ENCODE results near the gene RAMP1.

Gene RAMP1

DNA sequence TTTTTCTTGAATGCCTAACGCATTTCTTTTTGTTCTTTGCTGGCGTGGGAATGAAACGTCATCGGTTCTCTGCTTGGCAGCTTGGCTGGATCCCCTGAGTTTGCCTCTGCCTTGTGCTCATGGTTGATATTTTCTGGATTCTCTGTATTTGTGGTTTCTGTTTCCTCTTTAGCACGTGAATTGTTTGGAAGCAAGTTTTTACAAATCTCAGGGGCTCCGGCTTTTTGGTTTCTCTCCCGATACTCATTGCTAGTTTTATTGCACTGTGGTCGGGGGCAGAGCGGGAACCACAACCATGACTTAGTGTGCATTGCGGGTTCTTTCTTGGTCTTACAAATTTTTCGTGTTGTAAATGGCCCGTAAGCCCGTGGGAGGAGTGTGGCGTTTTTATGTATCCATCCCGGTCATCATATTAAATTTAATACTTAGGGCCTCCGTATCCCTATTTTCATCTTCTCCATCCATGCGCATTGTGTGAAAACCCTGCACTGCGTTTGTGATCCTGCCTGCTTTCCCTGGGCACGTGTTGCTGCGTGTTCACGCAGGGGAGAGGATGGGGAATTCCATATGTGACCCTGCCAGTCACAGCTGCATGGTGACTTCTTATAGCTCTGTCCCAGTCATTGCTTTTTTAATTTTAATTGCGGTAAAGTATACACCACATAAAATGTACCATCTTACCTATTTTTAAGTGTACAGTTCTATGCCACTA, 9.4 kb downstream of the RAMP1 start:
- no peak overlapping the region for H3K27ac ChIP-seq (ENCODE audit: poor library complexity, severe bottlenecking)
- no peak for DNase-seq (ENCODE audit: low spot score)
- H3K27me3 ChIP-seq (ENCODE audit: insufficient read depth, poor library complexity, severe bottlenecking): no peaks in the 10 kb centered on the region
- ATAC-seq (ENCODE audit: low read depth): no peak
- no peaks in the 10 kb centered on the region for H3K36me3 ChIP-seq (ENCODE audit: low read depth)
- H3K4me3 ChIP-seq (ENCODE audit: severe bottlenecking): no peak overlapping the region
- no peaks in the 10 kb centered on the region for H3K9me3 ChIP-seq (ENCODE audit: severe bottlenecking)
- H3K4me1 ChIP-seq (ENCODE audit: insufficient read depth, poor library complexity, severe bottlenecking): peaks cover 31% of the 10 kb centered on the region
- TF ChIP-seq, protein P1, sequence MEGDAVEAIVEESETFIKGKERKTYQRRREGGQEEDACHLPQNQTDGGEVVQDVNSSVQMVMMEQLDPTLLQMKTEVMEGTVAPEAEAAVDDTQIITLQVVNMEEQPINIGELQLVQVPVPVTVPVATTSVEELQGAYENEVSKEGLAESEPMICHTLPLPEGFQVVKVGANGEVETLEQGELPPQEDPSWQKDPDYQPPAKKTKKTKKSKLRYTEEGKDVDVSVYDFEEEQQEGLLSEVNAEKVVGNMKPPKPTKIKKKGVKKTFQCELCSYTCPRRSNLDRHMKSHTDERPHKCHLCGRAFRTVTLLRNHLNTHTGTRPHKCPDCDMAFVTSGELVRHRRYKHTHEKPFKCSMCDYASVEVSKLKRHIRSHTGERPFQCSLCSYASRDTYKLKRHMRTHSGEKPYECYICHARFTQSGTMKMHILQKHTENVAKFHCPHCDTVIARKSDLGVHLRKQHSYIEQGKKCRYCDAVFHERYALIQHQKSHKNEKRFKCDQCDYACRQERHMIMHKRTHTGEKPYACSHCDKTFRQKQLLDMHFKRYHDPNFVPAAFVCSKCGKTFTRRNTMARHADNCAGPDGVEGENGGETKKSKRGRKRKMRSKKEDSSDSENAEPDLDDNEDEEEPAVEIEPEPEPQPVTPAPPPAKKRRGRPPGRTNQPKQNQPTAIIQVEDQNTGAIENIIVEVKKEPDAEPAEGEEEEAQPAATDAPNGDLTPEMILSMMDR (IDR thresholded peaks at IDR 0.05; ENCODE audit: poor library complexity, severe bottlenecking): no peak

DNA sequence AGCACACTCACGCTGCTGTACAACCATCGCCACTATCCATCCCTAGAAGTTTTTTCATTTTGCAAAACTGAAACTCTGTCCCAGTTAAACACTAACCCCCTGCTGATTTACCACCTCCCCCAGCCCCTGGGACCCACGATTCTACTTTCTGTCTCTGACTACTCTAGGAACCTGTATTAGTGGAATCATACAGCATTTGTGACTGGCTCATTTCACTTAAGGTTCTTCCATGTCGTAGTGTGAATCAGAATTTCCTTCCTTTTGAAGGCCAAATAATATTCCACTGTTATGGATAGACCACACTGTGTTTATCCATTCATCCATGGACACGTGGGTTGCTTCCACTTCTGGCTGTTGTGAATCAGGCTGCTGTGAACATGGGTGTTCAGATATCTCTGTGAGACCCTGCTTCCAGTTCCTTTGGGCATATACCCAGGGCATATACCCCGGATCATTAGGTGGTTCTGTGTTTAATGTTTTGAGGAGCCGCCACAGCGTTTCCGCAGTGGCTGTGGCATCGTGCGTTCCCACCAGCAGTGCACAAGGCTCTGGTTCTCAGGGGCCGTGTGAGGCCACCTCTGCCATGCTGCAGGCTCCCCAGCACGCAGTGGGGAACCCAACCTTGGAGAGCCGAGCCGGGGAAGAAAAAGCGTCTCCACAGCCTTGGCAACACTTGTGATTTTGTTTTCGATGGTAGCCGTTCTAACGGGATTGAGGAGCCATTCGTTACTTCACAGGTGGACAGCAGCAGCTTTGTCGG, 10.1 kb downstream of the RAMP1 start:
- TF ChIP-seq, protein P1 (IDR thresholded peaks at IDR 0.05; ENCODE audit: poor library complexity, severe bottlenecking): no peak
- H3K4me3 ChIP-seq (ENCODE audit: severe bottlenecking): no peak overlapping the region

DNA sequence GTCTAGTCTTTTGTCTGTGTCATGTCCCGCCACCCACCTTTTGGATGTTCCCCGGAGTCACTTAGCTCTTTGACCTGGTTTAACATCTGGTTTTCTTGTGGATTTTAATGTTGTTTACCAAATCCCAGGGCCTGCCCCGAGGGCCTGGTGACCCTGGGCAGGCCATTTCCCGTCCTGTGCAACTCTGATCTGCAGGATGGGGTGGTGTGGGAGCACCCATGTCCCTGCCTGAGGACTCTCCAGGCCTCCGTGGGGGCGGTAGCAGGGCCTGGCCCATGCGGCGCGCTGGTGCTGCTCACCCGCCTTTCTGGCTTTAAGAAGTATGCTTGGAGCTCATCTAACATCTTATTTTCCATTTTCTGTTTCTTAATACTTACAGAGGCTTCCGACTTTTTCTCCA, 10.7 kb downstream of the RAMP1 start:
- ATAC-seq (ENCODE audit: low read depth): no peak
- Histone ChIP-seq H3K27ac (ENCODE audit: poor library complexity, severe bottlenecking) (no peak overlapping the region), H3K36me3 (ENCODE audit: low read depth) (no peaks in the 10 kb centered on the region), H3K9me3 (ENCODE audit: severe bottlenecking) (no peaks in the 10 kb centered on the region), H3K4me3 (ENCODE audit: severe bottlenecking) (no peak overlapping the region), H3K4me1 (ENCODE audit: insufficient read depth, poor library complexity, severe bottlenecking) (peaks cover 36% of the 10 kb centered on the region), H3K27me3 (ENCODE audit: insufficient read depth, poor library complexity, severe bottlenecking) (no peaks in the 10 kb centered on the region)
- no peak for DNase-seq (ENCODE audit: low spot score)
- TF ChIP-seq, protein P1 (IDR thresholded peaks at IDR 0.05; ENCODE audit: poor library complexity, severe bottlenecking): no peak

More for the DNA sequence above, 10.1 kb downstream of the RAMP1 start:
- Histone ChIP-seq H3K4me1 (ENCODE audit: insufficient read depth, poor library complexity, severe bottlenecking) (peaks cover 35% of the 10 kb centered on the region), H3K36me3 (ENCODE audit: low read depth) (no peaks in the 10 kb centered on the region), H3K27me3 (ENCODE audit: insufficient read depth, poor library complexity, severe bottlenecking) (no peaks in the 10 kb centered on the region), H3K27ac (ENCODE audit: poor library complexity, severe bottlenecking) (no peak overlapping the region), H3K9me3 (ENCODE audit: severe bottlenecking) (no peaks in the 10 kb centered on the region)
- ATAC-seq (ENCODE audit: low read depth) (no peak), DNase-seq (ENCODE audit: low spot score) (no peak)

DNA sequence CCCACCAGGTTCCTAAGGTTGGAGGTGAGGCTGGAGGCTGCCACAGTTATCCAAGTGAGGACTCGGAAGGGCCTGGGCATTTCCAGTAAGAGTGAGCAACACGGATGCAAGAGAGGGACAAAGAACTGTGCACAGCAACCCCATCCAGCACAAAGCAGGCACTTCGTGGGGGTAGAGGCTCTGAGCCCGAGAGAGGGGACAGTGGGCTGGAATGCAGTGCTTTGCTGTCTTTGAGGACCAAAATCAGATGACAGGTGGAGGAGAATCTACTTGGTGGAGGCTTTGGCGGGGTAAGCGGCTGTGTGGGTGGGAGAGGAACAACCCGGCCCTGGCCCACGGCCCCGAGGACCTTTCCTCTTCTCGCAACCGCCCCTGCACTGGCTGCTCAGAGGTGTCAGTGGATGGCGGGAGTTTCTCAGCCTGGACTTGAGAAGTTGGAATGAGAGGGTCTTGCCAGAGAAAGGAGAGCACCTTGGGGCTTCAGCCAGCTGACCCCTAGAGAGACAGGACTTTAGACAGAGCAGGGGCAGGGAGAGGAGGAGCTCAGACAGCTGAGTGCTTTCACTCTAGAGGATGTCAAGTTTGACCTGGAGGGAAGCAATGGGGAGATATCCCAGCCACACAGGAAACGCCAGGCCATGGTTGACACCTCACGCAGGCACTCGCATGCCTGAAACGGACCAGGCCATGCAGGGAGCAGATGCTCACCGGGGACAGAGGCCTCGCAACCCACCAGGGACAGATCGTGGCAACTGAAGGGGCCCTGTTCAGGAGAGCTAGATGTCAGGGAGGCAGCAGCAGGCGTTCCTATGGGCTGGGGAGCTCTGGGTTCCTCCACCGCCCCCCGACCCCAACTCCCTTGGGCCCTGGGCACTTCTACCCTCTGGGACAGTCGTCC, 11.6 kb downstream of the RAMP1 start:
- Histone ChIP-seq H3K27ac (ENCODE audit: poor library complexity, severe bottlenecking) (no peak overlapping the region), H3K36me3 (ENCODE audit: low read depth) (no peaks in the 10 kb centered on the region), H3K27me3 (ENCODE audit: insufficient read depth, poor library complexity, severe bottlenecking) (no peaks in the 10 kb centered on the region), H3K4me3 (ENCODE audit: severe bottlenecking) (no peak overlapping the region), H3K9me3 (ENCODE audit: severe bottlenecking) (no peaks in the 10 kb centered on the region), H3K4me1 (ENCODE audit: insufficient read depth, poor library complexity, severe bottlenecking) (peaks cover 30% of the 10 kb centered on the region)
- no peak for DNase-seq (ENCODE audit: low spot score)
- no peak for ATAC-seq (ENCODE audit: low read depth)
- TF ChIP-seq, protein P1 (IDR thresholded peaks at IDR 0.05; ENCODE audit: poor library complexity, severe bottlenecking): no peak
